IMR-90 (cell line): ENCODE measurements around the gene NCAM1.

Experiments
- CTCF ChIP-seq: conservative IDR thresholded peaks from 2 replicates; pipeline ENCODE4 v1.5.1; 2012; ENCODE audit warnings: mild to moderate bottlenecking, low read depth, low read length, improper control_type of control experiment
- USF2 ChIP-seq: fragments of 150-350 bp; IDR thresholded peaks from 2 replicates; pipeline ENCODE4 v1.6.1; 2017; ENCODE audit warnings: mild to moderate bottlenecking, antibody characterized with exemption, low read length, low read depth

- TF ChIP-seq CTCF (no peak), USF2 (no peak)
These were observed 36.7 kb downstream of the NCAM1 start for GRCh38 chr11:112997857-112998466.
